Natural killer cell (primary cell): ENCODE measurements around the gene AURKB. TPM values are rescaled to one million over a fixed set of nuclear protein-coding genes. Genes with fewer than 3 reads are reported as not detected.

Experiments
- ATAC-seq, 3 donors: fragments of 150-1000 bp in 2 of 3; fragments of 200-7000 bp in 1 of 3; cut with Tn5 transposase; 1 replicate in 1 of 3; 2 replicates in 2 of 3; pipeline ENCODE4 v1.10.0; 2021; ENCODE audit warnings: mild to moderate bottlenecking in 2 of 3, moderate library complexity in 2 of 3
- DNase-seq, 2 donors: peaks; one replicate each; pipeline versions ENCODE4 v3.0.0 to v3.0.0-alpha.2; 2013 to 2021; ENCODE audit warnings: mixed read lengths in 1 of 2
- H3K27ac ChIP-seq: one replicate; pipeline ENCODE4 v1.5.1; 2013; ENCODE audit warnings: mild to moderate bottlenecking, low read length
- H3K27me3 ChIP-seq: one replicate; pipeline ENCODE4 v1.6.1; 2013; ENCODE audit warnings: low read length; ENCODE audit not compliant: control insufficient read depth, insufficient read depth
- H3K36me3 ChIP-seq: one replicate; pipeline ENCODE4 v1.6.1; 2013; ENCODE audit warnings: low read length; ENCODE audit not compliant: control insufficient read depth, insufficient read depth
- H3K4me1 ChIP-seq: one replicate; pipeline ENCODE4 v1.6.1; 2013; ENCODE audit warnings: low read length; ENCODE audit not compliant: control insufficient read depth, insufficient read depth
- H3K4me3 ChIP-seq: one replicate; pipeline ENCODE4 v1.5.1; 2013; ENCODE audit warnings: low read length
- H3K9me3 ChIP-seq: one replicate; pipeline ENCODE4 v1.6.1; 2013; ENCODE audit warnings: low read length; ENCODE audit not compliant: control insufficient read depth, insufficient read depth
- H3K27ac Mint-ChIP-seq, 2 donors: one replicate each; pipeline ENCODE4 v1.8.0; 2022; ENCODE audit warnings: mild to moderate bottlenecking in 2 of 2, mixed read lengths in 2 of 2, moderate library complexity in 1 of 2
- H3K27me3 Mint-ChIP-seq, 2 donors: one replicate each; pipeline ENCODE4 v1.8.0; 2022; ENCODE audit warnings: low read depth in 2 of 2, mixed read lengths in 2 of 2
- H3K36me3 Mint-ChIP-seq: one replicate; pipeline ENCODE4 v1.8.0; 2022; ENCODE audit warnings: mixed read lengths
- H3K4me1 Mint-ChIP-seq, 2 donors: one replicate each; pipeline ENCODE4 v1.8.0; 2022; ENCODE audit warnings: mixed read lengths in 2 of 2
- H3K4me3 Mint-ChIP-seq: one replicate; pipeline ENCODE4 v1.8.0; 2022; ENCODE audit warnings: mild to moderate bottlenecking, moderate library complexity, mixed read lengths
- H3K9me3 Mint-ChIP-seq, 2 donors: one replicate each; pipeline ENCODE4 v1.8.0; 2022; ENCODE audit warnings: mixed read lengths in 2 of 2
- CTCF ChIP-seq: fragments of 200-600 bp; IDR thresholded peaks from one replicate; pipeline ENCODE4 v1.8.0; 2022; ENCODE audit warnings: antibody characterized with exemption
- WGBS: methylation state at CpG from one replicate; pipeline ENCODE4 v1.1.7; 2013; ENCODE audit warnings: missing lambda C conversion rate; ENCODE audit not compliant: insufficient coverage; 5-methylcytosine and 5-hydroxymethylcytosine counted together
- intact Hi-C: fragments of 100-400 bp; cut with micrococcal nuclease; formaldehyde crosslinking; loops from one replicate; pipeline ENCODE4 v1.14.2; 2022
- total RNA-seq, 4 donors: library from RNA; stranded (reverse); fragments of 120-200 nt in 1 of 4; gene quantifications; one replicate each; pipeline versions ENCODE4 v1.2.3 to v1.2.4, GENCODE V29; 2013 to 2022

Gene AURKB
- total RNA-seq, 3 donors from 2014 or later (not counting 1 experiment from before 2014, with no cell fraction given), result 2.1 to 4.8 (median 4.1) TPM

GRCh38 chr17:8243827-8244226 lies 33.5 kb upstream of the AURKB start:
- no peaks in the 10 kb centered on the region for H3K27me3 Mint-ChIP-seq
- Histone ChIP-seq H3K27ac (no peak overlapping the region), H3K9me3 (no peaks in the 10 kb centered on the region), H3K27me3 (no peaks in the 10 kb centered on the region), H3K4me1 (peaks cover 36% of the 10 kb centered on the region), H3K4me3 (no peak overlapping the region), H3K36me3 (peaks cover 35% of the 10 kb centered on the region)
- H3K4me1 Mint-ChIP-seq, result peaks cover 20 to 51% of the 10 kb centered on the region in 2 donors
- peak overlapping the region; percentile 92 to 97 for H3K27ac Mint-ChIP-seq
- ATAC-seq (no peak), DNase-seq (peak in 1 of 2 donors; percentile 53)
- WGBS, result 88% methylated on average over 5 of the region's 5 CpGs
- no peak overlapping the region for H3K4me3 Mint-ChIP-seq
- TF ChIP-seq CTCF, result no peak
- peaks cover 6% of the 10 kb centered on the region for H3K36me3 Mint-ChIP-seq
- intact Hi-C loops, result loop anchor here (10.0 kb wide), 1 partner anchor 399 kb away; no protein-coding TSS in a partner anchor
- H3K9me3 Mint-ChIP-seq, result no peaks in the 10 kb centered on the region

GRCh38 chr17:8237886-8238285 lies 27.5 kb upstream of the AURKB start:
- Mint-ChIP-seq H3K9me3 (no peaks in the 10 kb centered on the region), H3K4me1 (peaks cover 0 to 24% of the 10 kb centered on the region in 2 donors), H3K27me3 (no peaks in the 10 kb centered on the region), H3K36me3 (peaks cover 17% of the 10 kb centered on the region), H3K4me3 (no peak overlapping the region), H3K27ac (peak overlapping the region in 1 of 2 donors; percentile 13)
- ATAC-seq (no peak), DNase-seq (no peak)
- intact Hi-C loops, result no loop called here
- peaks cover 79% of the 10 kb centered on the region for H3K36me3 ChIP-seq
- H3K27me3 ChIP-seq, result no peaks in the 10 kb centered on the region
- no peaks in the 10 kb centered on the region for H3K9me3 ChIP-seq
- H3K27ac ChIP-seq, result no peak overlapping the region
- no peak overlapping the region for H3K4me3 ChIP-seq
- no peak for TF ChIP-seq CTCF
- no peaks in the 10 kb centered on the region for H3K4me1 ChIP-seq
- WGBS, result 95% methylated on average over 4 of the region's 4 CpGs

GRCh38 chr17:8237175-8237574 lies 26.8 kb upstream of the AURKB start:
- H3K36me3 ChIP-seq, result peaks cover 84% of the 10 kb centered on the region
- no peak for ATAC-seq
- H3K4me3 ChIP-seq, result no peak overlapping the region
- Mint-ChIP-seq H3K4me1 (peaks cover 0 to 19% of the 10 kb centered on the region in 2 donors), H3K9me3 (no peaks in the 10 kb centered on the region), H3K27ac (no peak overlapping the region), H3K4me3 (no peak overlapping the region), H3K27me3 (no peaks in the 10 kb centered on the region), H3K36me3 (peaks cover 15% of the 10 kb centered on the region)
- H3K4me1 ChIP-seq, result no peaks in the 10 kb centered on the region
- whole genome bisulfite sequencing, result 95% methylated on average over 7 of the region's 7 CpGs
- no peak for TF ChIP-seq CTCF
- intact Hi-C loops, result no loop called here
- H3K9me3 ChIP-seq, result no peaks in the 10 kb centered on the region
- no peak for DNase-seq
- no peaks in the 10 kb centered on the region for H3K27me3 ChIP-seq
- no peak overlapping the region for H3K27ac ChIP-seq

GRCh38 chr17:8235676-8236075 lies 25.3 kb upstream of the AURKB start:
- peaks cover 89% of the 10 kb centered on the region for H3K36me3 ChIP-seq
- Mint-ChIP-seq H3K36me3 (peaks cover 24% of the 10 kb centered on the region), H3K27me3 (no peaks in the 10 kb centered on the region), H3K27ac (no peak overlapping the region), H3K4me3 (no peak overlapping the region), H3K4me1 (peaks cover 0 to 19% of the 10 kb centered on the region in 2 donors), H3K9me3 (no peaks in the 10 kb centered on the region)
- no peaks in the 10 kb centered on the region for H3K27me3 ChIP-seq
- H3K27ac ChIP-seq, result no peak overlapping the region
- ATAC-seq, result no peak
- TF ChIP-seq CTCF, result no peak
- no peak overlapping the region for H3K4me3 ChIP-seq
- DNase-seq, result no peak
- H3K4me1 ChIP-seq, result no peaks in the 10 kb centered on the region
- WGBS, result 92% methylated on average over 7 of the region's 7 CpGs
- no peaks in the 10 kb centered on the region for H3K9me3 ChIP-seq
- intact Hi-C loops, result no loop called here
